Stimulated activated CD8-positive, alpha-beta memory T cell treated with anti-CD3 and anti-CD28 coated beads, Interleukin-4, amount 100 ng/mL, for 24 hours (primary cell): ENCODE measurements around the gene IER5L.
"Not testable (repeated sequence)": the region's sequence is repeated elsewhere in the genome, so short reads cannot be mapped to it uniquely, and the experiment has no call there.

ENCODE experiments used
- DNase-seq: peaks from one replicate; pipeline ENCODE4 v3.0.0-alpha.2; 2020; ENCODE audit warnings: low read depth

IER5L gene

GRCh38 chr9:129178568-129179382, 714 bp upstream of the IER5L start:
- DNase-seq, result no peak

GRCh38 chr9:129177443-129177790, 644 bp downstream of the IER5L start:
- no peak for DNase-seq

GRCh38 chr9:129176701-129177442, 1.2 kb downstream of the IER5L start:
- DNase-seq, result no peak

- peak; percentile 26 for DNase-seq
Measured at GRCh38 chr9:129175825-129176633, 2.0 kb downstream of the IER5L start.

GRCh38 chr9:129175515-129175824, 2.6 kb downstream of the IER5L start:
- DNase-seq, result no peak

- no peak for DNase-seq
Measured at GRCh38 chr9:129174724-129175514, 3.1 kb downstream of the IER5L start.

GRCh38 chr9:129174102-129174723, 3.8 kb downstream of the IER5L start:
- peak; percentile 64 for DNase-seq

- DNase-seq, result no peak
Measured at GRCh38 chr9:129173296-129174101, 4.6 kb downstream of the IER5L start.

GRCh38 chr9:129172816-129173215, 5.2 kb downstream of the IER5L start:
- DNase-seq, result no peak

- DNase-seq, result no peak
Measured at GRCh38 chr9:129171993-129172751, 5.9 kb downstream of the IER5L start.

GRCh38 chr9:129170229-129170628, 7.8 kb downstream of the IER5L start:
- no peak for DNase-seq

- DNase-seq, result no peak
Measured at GRCh38 chr9:129166623-129167557, 11.2 kb downstream of the IER5L start.

- no peak for DNase-seq
Measured at GRCh38 chr9:129165198-129165597, 12.9 kb downstream of the IER5L start.

- no peak for DNase-seq
Measured at GRCh38 chr9:129164246-129164930, 13.7 kb downstream of the IER5L start.

GRCh38 chr9:129163753-129164152, 14.3 kb downstream of the IER5L start:
- DNase-seq, result no peak

GRCh38 chr9:129163198-129163670, 14.8 kb downstream of the IER5L start:
- DNase-seq, result not testable (repeated sequence)

GRCh38 chr9:129162497-129163197, 15.4 kb downstream of the IER5L start:
- no peak for DNase-seq

GRCh38 chr9:129161534-129161837, 16.6 kb downstream of the IER5L start:
- no peak for DNase-seq
